B cell (primary cell): ENCODE measurements around the gene SEPTIN3.

Experiments
- CTCF ChIP-seq: fragments of 200-600 bp; IDR thresholded peaks from one replicate; pipeline ENCODE4 v1.8.0; 2022; ENCODE audit warnings: antibody characterized with exemption, mild to moderate bottlenecking
- EZH2 ChIP-seq: IDR thresholded peaks from 2 replicates; pipeline ENCODE4 v1.6.1; 2012; ENCODE audit warnings: borderline replicate concordance, low read depth, mild to moderate bottlenecking, moderate library complexity, low read length; ENCODE audit not compliant: insufficient read depth, poor library complexity, severe bottlenecking

DNA sequence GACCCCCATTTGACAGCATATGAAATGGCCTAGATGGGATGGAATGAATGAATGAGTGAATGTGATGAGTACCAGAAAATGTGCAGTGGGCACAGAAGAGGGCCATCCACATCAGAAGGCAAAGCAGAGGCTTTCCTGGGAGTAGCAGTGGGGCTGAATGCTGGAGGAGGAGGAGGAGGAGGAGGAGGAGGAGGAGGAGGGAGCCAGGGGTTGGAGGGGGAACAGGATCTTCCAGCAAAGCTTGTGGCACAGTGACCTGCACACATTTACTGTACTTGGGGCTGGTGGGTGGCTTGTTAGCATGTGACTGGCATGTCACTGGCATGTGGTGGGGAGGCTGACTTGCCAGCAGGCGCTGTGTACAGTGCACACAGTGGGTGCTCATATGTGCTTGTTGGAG, 9.5 kb downstream of the SEPTIN3 start:
- TF ChIP-seq CTCF (no peak), EZH2 (no peak)
